ENCODE data around the gene RDM1. TPM values are rescaled to one million over a fixed set of nuclear protein-coding genes. Genes with fewer than 3 reads are reported as not detected.

The RDM1 gene
- total RNA-seq, 1 experiment from 2014 or later = 5.5 TPM

GRCh38 chr17:35906191-35906925, 24.2 kb downstream of the RDM1 start:
- H3K4me1 ChIP-seq (ENCODE audit: control insufficient read depth, insufficient read depth, low read length) = no peaks in the 10 kb centered on the region
- in situ Hi-C loops (cut with HindIII; ENCODE audit: low pct_unique_long_range_greater_than_20kb, low sequenced_read_pairs) = no loop called here
- H3K36me3 ChIP-seq (ENCODE audit: control insufficient read depth, insufficient read depth, low read length) = no peaks in the 10 kb centered on the region
- intact Hi-C loops (cut with micrococcal nuclease; ENCODE audit: unreplicated experiment) = no loop called here
- DNase-seq (ENCODE audit: low read depth, low spot score) (no peak), ATAC-seq (no peak)
- POLR2A ChIA-PET = no interaction called here
- H3K27ac ChIP-seq (ENCODE audit: low read length) = no peak overlapping the region
- no TSS peak for BruUV-seq (replicated peaks)
- no peaks in the 10 kb centered on the region for H3K27me3 ChIP-seq (ENCODE audit: control insufficient read depth, insufficient read depth, low read length)
- no peaks in the 10 kb centered on the region for H3K9me3 ChIP-seq (ENCODE audit: control insufficient read depth, insufficient read depth, low read depth, low read length)
- CTCF ChIA-PET = no interaction called here
- TF ChIP-seq, protein P1, sequence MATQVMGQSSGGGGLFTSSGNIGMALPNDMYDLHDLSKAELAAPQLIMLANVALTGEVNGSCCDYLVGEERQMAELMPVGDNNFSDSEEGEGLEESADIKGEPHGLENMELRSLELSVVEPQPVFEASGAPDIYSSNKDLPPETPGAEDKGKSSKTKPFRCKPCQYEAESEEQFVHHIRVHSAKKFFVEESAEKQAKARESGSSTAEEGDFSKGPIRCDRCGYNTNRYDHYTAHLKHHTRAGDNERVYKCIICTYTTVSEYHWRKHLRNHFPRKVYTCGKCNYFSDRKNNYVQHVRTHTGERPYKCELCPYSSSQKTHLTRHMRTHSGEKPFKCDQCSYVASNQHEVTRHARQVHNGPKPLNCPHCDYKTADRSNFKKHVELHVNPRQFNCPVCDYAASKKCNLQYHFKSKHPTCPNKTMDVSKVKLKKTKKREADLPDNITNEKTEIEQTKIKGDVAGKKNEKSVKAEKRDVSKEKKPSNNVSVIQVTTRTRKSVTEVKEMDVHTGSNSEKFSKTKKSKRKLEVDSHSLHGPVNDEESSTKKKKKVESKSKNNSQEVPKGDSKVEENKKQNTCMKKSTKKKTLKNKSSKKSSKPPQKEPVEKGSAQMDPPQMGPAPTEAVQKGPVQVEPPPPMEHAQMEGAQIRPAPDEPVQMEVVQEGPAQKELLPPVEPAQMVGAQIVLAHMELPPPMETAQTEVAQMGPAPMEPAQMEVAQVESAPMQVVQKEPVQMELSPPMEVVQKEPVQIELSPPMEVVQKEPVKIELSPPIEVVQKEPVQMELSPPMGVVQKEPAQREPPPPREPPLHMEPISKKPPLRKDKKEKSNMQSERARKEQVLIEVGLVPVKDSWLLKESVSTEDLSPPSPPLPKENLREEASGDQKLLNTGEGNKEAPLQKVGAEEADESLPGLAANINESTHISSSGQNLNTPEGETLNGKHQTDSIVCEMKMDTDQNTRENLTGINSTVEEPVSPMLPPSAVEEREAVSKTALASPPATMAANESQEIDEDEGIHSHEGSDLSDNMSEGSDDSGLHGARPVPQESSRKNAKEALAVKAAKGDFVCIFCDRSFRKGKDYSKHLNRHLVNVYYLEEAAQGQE (IDR thresholded peaks at IDR 0.05; ENCODE audit: insufficient read depth in 1 of 2, low read depth in 2 of 2, low read length in 1 of 2) = no peak
- TF ChIP-seq, protein P2, sequence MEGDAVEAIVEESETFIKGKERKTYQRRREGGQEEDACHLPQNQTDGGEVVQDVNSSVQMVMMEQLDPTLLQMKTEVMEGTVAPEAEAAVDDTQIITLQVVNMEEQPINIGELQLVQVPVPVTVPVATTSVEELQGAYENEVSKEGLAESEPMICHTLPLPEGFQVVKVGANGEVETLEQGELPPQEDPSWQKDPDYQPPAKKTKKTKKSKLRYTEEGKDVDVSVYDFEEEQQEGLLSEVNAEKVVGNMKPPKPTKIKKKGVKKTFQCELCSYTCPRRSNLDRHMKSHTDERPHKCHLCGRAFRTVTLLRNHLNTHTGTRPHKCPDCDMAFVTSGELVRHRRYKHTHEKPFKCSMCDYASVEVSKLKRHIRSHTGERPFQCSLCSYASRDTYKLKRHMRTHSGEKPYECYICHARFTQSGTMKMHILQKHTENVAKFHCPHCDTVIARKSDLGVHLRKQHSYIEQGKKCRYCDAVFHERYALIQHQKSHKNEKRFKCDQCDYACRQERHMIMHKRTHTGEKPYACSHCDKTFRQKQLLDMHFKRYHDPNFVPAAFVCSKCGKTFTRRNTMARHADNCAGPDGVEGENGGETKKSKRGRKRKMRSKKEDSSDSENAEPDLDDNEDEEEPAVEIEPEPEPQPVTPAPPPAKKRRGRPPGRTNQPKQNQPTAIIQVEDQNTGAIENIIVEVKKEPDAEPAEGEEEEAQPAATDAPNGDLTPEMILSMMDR (IDR thresholded peaks at IDR 0.05) = no peak
- TF ChIP-seq SIN3A (IDR thresholded peaks at IDR 0.05; ENCODE audit: borderline replicate concordance, insufficient read depth, low read depth, low read length) (no peak), POLR2AphosphoS5 (IDR thresholded peaks at IDR 0.05; ENCODE audit: low read depth, low read length) (no peak), TCF7L2 (IDR thresholded peaks at IDR 0.05; ENCODE audit: low read depth, low read length) (no peak)
- H3K4me3 ChIP-seq (ENCODE audit: low read depth in 2 of 2, low read length in 2 of 2) = no peak overlapping the region

DNA sequence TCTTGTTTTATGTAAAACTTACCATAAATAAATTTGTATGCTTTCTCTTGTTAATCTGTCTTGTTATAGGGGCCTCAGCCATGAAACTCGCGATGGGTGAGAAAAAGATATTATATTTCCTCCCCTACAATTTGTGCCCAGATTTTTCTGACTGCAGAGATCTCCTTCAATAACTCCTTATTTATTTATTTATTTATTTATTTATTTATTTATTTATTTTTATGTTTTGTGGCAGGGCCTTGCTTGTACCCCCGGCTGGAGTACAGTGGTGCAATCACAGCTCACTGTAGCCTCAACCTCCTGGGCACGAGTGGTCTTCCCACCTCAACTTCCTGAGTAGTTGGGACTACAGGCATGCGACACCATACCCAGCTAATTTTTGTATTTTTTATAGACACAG, 27.1 kb downstream of the RDM1 start:
- DNase-seq (ENCODE audit: low read depth, low spot score) = no peak
- Histone ChIP-seq H3K27ac (ENCODE audit: low read length) (no peak overlapping the region), H3K4me1 (ENCODE audit: control insufficient read depth, insufficient read depth, low read length) (no peaks in the 10 kb centered on the region), H3K4me3 (ENCODE audit: low read depth in 2 of 2, low read length in 2 of 2) (no peak overlapping the region), H3K9me3 (ENCODE audit: control insufficient read depth, insufficient read depth, low read depth, low read length) (no peaks in the 10 kb centered on the region), H3K36me3 (ENCODE audit: control insufficient read depth, insufficient read depth, low read length) (no peaks in the 10 kb centered on the region), H3K27me3 (ENCODE audit: control insufficient read depth, insufficient read depth, low read length) (no peaks in the 10 kb centered on the region)
- intact Hi-C loops (cut with micrococcal nuclease; ENCODE audit: unreplicated experiment) (no loop called here), in situ Hi-C loops (cut with HindIII; ENCODE audit: low pct_unique_long_range_greater_than_20kb, low sequenced_read_pairs) (no loop called here)
- no peak for TF ChIP-seq POLR2AphosphoS5 (IDR thresholded peaks at IDR 0.05; ENCODE audit: low read depth, low read length)
- no peak for TF ChIP-seq SIN3A (IDR thresholded peaks at IDR 0.05; ENCODE audit: borderline replicate concordance, insufficient read depth, low read depth, low read length)
- TF ChIP-seq TCF7L2 (IDR thresholded peaks at IDR 0.05; ENCODE audit: low read depth, low read length) = no peak
- CTCF ChIA-PET = interaction anchor here (0.6 kb wide), 1 partner anchor 802 kb away, joined by 4 read pairs; no protein-coding TSS in a partner anchor
- no TSS peak for BruUV-seq (replicated peaks)
- POLR2A ChIA-PET = no interaction called here
- ATAC-seq = no peak

- CTCF ChIA-PET = interaction anchor here (0.7 kb wide), 1 partner anchor 26 kb away, joined by 5 read pairs; no protein-coding TSS in a partner anchor
- TF ChIP-seq, protein P1 (IDR thresholded peaks at IDR 0.05; ENCODE audit: insufficient read depth in 1 of 2, low read depth in 2 of 2, low read length in 1 of 2) = no peak
- TF ChIP-seq, protein P2 (IDR thresholded peaks at IDR 0.05) = no peak
- TF ChIP-seq TCF7L2 (IDR thresholded peaks at IDR 0.05; ENCODE audit: low read depth, low read length) = no peak
- no peak for TF ChIP-seq SIN3A (IDR thresholded peaks at IDR 0.05; ENCODE audit: borderline replicate concordance, insufficient read depth, low read depth, low read length)
- no peak for TF ChIP-seq POLR2AphosphoS5 (IDR thresholded peaks at IDR 0.05; ENCODE audit: low read depth, low read length)
- DNase-seq (ENCODE audit: low read depth, low spot score) (no peak), ATAC-seq (no peak)
- BruUV-seq (replicated peaks) = no TSS peak
- H3K4me1 ChIP-seq (ENCODE audit: control insufficient read depth, insufficient read depth, low read length) = no peaks in the 10 kb centered on the region
- no peaks in the 10 kb centered on the region for H3K27me3 ChIP-seq (ENCODE audit: control insufficient read depth, insufficient read depth, low read length)
- H3K36me3 ChIP-seq (ENCODE audit: control insufficient read depth, insufficient read depth, low read length) = no peaks in the 10 kb centered on the region
- H3K4me3 ChIP-seq (ENCODE audit: low read depth in 2 of 2, low read length in 2 of 2) = no peak overlapping the region
- H3K9me3 ChIP-seq (ENCODE audit: control insufficient read depth, insufficient read depth, low read depth, low read length) = no peaks in the 10 kb centered on the region
- H3K27ac ChIP-seq (ENCODE audit: low read length) = no peak overlapping the region
- intact Hi-C loops (cut with micrococcal nuclease; ENCODE audit: unreplicated experiment) = no loop called here
- POLR2A ChIA-PET = interaction anchor here (0.6 kb wide), 1 partner anchor 24 kb away, joined by 14 read pairs; no protein-coding TSS in a partner anchor
- in situ Hi-C loops (cut with HindIII; ENCODE audit: low pct_unique_long_range_greater_than_20kb, low sequenced_read_pairs) = no loop called here
Observed at GRCh38 chr17:35901631-35902175, 28.9 kb downstream of the RDM1 start.
